Measurements from ENCODE around the gene ARCN1. TPM values are rescaled to one million over a fixed set of nuclear protein-coding genes. Genes with fewer than 3 reads are reported as not detected.

ARCN1 gene
- total and polyA plus RNA-seq, 11 donors = 53.1 to 127 (median 99.6) TPM

DNA sequence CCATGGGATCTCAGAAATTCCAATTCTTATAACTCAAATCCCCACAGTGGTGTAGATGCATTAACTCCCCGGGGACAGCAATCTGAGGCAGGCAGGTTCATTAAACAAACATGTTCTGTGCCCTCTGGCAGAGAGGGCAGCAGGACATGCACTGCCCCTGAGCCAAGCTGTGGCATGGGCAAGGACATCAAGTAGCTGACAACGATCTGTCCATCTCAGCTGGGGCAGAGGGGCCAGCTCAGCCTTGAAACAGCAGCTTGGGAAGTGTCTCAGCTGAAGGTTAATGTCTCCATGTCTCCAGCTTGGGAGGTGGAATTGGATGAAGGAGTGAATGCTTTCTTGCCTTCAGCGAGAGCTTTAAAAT, 27.6 kb upstream of the ARCN1 start:
- intact Hi-C loops (cut with DNase I) = no loop called here
- 87 to 90% (median 88%) methylated on average over 3 of the region's 3 CpGs for WGBS, 4 donors
- H3K27ac ChIP-seq = no peak overlapping the region
- no peak overlapping the region for H3K4me3 ChIP-seq
- no peaks in the 10 kb centered on the region for H3K4me1 ChIP-seq
- H3K27me3 ChIP-seq = no peaks in the 10 kb centered on the region
- TF ChIP-seq, protein P1, sequence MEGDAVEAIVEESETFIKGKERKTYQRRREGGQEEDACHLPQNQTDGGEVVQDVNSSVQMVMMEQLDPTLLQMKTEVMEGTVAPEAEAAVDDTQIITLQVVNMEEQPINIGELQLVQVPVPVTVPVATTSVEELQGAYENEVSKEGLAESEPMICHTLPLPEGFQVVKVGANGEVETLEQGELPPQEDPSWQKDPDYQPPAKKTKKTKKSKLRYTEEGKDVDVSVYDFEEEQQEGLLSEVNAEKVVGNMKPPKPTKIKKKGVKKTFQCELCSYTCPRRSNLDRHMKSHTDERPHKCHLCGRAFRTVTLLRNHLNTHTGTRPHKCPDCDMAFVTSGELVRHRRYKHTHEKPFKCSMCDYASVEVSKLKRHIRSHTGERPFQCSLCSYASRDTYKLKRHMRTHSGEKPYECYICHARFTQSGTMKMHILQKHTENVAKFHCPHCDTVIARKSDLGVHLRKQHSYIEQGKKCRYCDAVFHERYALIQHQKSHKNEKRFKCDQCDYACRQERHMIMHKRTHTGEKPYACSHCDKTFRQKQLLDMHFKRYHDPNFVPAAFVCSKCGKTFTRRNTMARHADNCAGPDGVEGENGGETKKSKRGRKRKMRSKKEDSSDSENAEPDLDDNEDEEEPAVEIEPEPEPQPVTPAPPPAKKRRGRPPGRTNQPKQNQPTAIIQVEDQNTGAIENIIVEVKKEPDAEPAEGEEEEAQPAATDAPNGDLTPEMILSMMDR (IDR thresholded peaks at IDR 0.05) = no peak
- TF ChIP-seq POLR2A (IDR thresholded peaks at IDR 0.05) = no peak
- ATAC-seq (no peak), DNase-seq (no peak)
- H3K36me3 ChIP-seq = peaks cover 0 to 70% (median 29%) of the 10 kb centered on the region in 9 donors
- H3K9me3 ChIP-seq = no peaks in the 10 kb centered on the region

- no peak overlapping the region for H3K4me3 ChIP-seq
- H3K9me3 ChIP-seq = no peaks in the 10 kb centered on the region
- H3K27me3 ChIP-seq = no peaks in the 10 kb centered on the region
- intact Hi-C loops (cut with DNase I) = no loop called here
- DNase-seq (no peak), ATAC-seq (no peak)
- H3K4me1 ChIP-seq = no peaks in the 10 kb centered on the region
- TF ChIP-seq POLR2A (IDR thresholded peaks at IDR 0.05) = no peak
- TF ChIP-seq, protein P1 (IDR thresholded peaks at IDR 0.05) = no peak
- H3K36me3 ChIP-seq = peaks cover 0 to 79% (median 32%) of the 10 kb centered on the region in 9 donors
- 73 to 93% (median 81%) methylated on average over 5 of the region's 5 CpGs for WGBS, 4 donors
- H3K27ac ChIP-seq = no peak overlapping the region
These were observed 26.7 kb upstream of the ARCN1 start for GRCh38 chr11:118545533-118545932.

GRCh38 chr11:118547132-118547531, 25.1 kb upstream of the ARCN1 start:
- Histone ChIP-seq H3K9me3 (no peaks in the 10 kb centered on the region), H3K4me1 (no peaks in the 10 kb centered on the region), H3K27ac (no peak overlapping the region), H3K27me3 (no peaks in the 10 kb centered on the region), H3K36me3 (peaks cover 0 to 89% (median 46%) of the 10 kb centered on the region in 9 donors), H3K4me3 (no peak overlapping the region)
- WGBS, 4 donors = 91 to 97% (median 94%) methylated on average over 2 of the region's 2 CpGs
- ATAC-seq = no peak
- TF ChIP-seq, protein P1 (IDR thresholded peaks at IDR 0.05) = no peak
- intact Hi-C loops (cut with DNase I) = no loop called here
- no peak for DNase-seq

- TF ChIP-seq, protein P1 (IDR thresholded peaks at IDR 0.05) = no peak
- no peak for TF ChIP-seq POLR2A (IDR thresholded peaks at IDR 0.05)
- Histone ChIP-seq H3K27ac (no peak overlapping the region), H3K36me3 (peaks cover 0 to 93% (median 62%) of the 10 kb centered on the region in 9 donors), H3K4me1 (no peaks in the 10 kb centered on the region), H3K9me3 (no peaks in the 10 kb centered on the region), H3K4me3 (no peak overlapping the region), H3K27me3 (no peaks in the 10 kb centered on the region)
- ATAC-seq (no peak), DNase-seq (no peak)
- intact Hi-C loops (cut with DNase I) = no loop called here
- 49 to 68% (median 60%) methylated on average over 4 of the region's 4 CpGs for whole genome bisulfite sequencing, 4 donors
These were observed 19.9 kb upstream of the ARCN1 start for GRCh38 chr11:118552341-118552740.
